ENCODE measurements around the gene TMEM158. TPM values are rescaled to one million over a fixed set of nuclear protein-coding genes. Genes with fewer than 3 reads are reported as not detected.

Gene TMEM158
- total RNA-seq, 1 donor from 2014 or later, result 1.9 TPM

- peaks cover 2% of the 10 kb centered on the region for H3K27me3 Mint-ChIP-seq (ENCODE audit: low read depth)
- H3K4me3 Mint-ChIP-seq (ENCODE audit: low read depth), result peak overlapping the region; percentile 38
- intact Hi-C loops (cut with micrococcal nuclease), result loop anchor here (1.0 to 5.0 kb wide), 4 partner anchors 20 to 120 kb away; no protein-coding TSS in a partner anchor
- H3K27ac Mint-ChIP-seq, result peak overlapping the region; percentile 78
- peaks cover 53% of the 10 kb centered on the region for H3K4me1 Mint-ChIP-seq (ENCODE audit: low read depth)
- no peaks in the 10 kb centered on the region for H3K36me3 Mint-ChIP-seq (ENCODE audit: low read depth)
- no peak for DNase-seq (ENCODE audit: low spot score)
- no peaks in the 10 kb centered on the region for H3K9me3 Mint-ChIP-seq
Observed at GRCh38 chr3:45187694-45188141, 38.4 kb downstream of the TMEM158 start.

- intact Hi-C loops (cut with micrococcal nuclease), result loop anchor here (5.0 kb wide), 1 partner anchor 120 kb away; no protein-coding TSS in a partner anchor
- no peaks in the 10 kb centered on the region for H3K27me3 Mint-ChIP-seq (ENCODE audit: low read depth)
- H3K9me3 Mint-ChIP-seq, result no peaks in the 10 kb centered on the region
- no peaks in the 10 kb centered on the region for H3K36me3 Mint-ChIP-seq (ENCODE audit: low read depth)
- no peak overlapping the region for H3K27ac Mint-ChIP-seq
- DNase-seq (ENCODE audit: low spot score), result no peak
- peaks cover 50% of the 10 kb centered on the region for H3K4me1 Mint-ChIP-seq (ENCODE audit: low read depth)
- no peak overlapping the region for H3K4me3 Mint-ChIP-seq (ENCODE audit: low read depth)
Observed at GRCh38 chr3:45186871-45187270, 39.2 kb downstream of the TMEM158 start.

- Mint-ChIP-seq H3K27me3 (ENCODE audit: low read depth) (no peaks in the 10 kb centered on the region), H3K9me3 (no peaks in the 10 kb centered on the region), H3K36me3 (ENCODE audit: low read depth) (no peaks in the 10 kb centered on the region), H3K27ac (no peak overlapping the region), H3K4me3 (ENCODE audit: low read depth) (no peak overlapping the region), H3K4me1 (ENCODE audit: low read depth) (peaks cover 43% of the 10 kb centered on the region)
- intact Hi-C loops (cut with micrococcal nuclease), result loop anchor here (5.0 kb wide), 1 partner anchor 118 kb away; no protein-coding TSS in a partner anchor
- DNase-seq (ENCODE audit: low spot score), result no peak
Observed at GRCh38 chr3:45185461-45185860, 40.6 kb downstream of the TMEM158 start.

- H3K27me3 Mint-ChIP-seq (ENCODE audit: low read depth), result peaks cover 2% of the 10 kb centered on the region
- H3K36me3 Mint-ChIP-seq (ENCODE audit: low read depth), result no peaks in the 10 kb centered on the region
- H3K27ac Mint-ChIP-seq, result no peak overlapping the region
- no peaks in the 10 kb centered on the region for H3K9me3 Mint-ChIP-seq
- H3K4me1 Mint-ChIP-seq (ENCODE audit: low read depth), result peaks cover 43% of the 10 kb centered on the region
- no peak overlapping the region for H3K4me3 Mint-ChIP-seq (ENCODE audit: low read depth)
- no peak for DNase-seq (ENCODE audit: low spot score)
- intact Hi-C loops (cut with micrococcal nuclease), result loop anchor here (5.0 kb wide), 1 partner anchor 118 kb away; no protein-coding TSS in a partner anchor
Observed at GRCh38 chr3:45185052-45185451, 41.0 kb downstream of the TMEM158 start.

GRCh38 chr3:45183872-45184262, 42.2 kb downstream of the TMEM158 start:
- H3K27me3 Mint-ChIP-seq (ENCODE audit: low read depth), result peaks cover 4% of the 10 kb centered on the region
- peaks cover 40% of the 10 kb centered on the region for H3K4me1 Mint-ChIP-seq (ENCODE audit: low read depth)
- no peak overlapping the region for H3K4me3 Mint-ChIP-seq (ENCODE audit: low read depth)
- no peaks in the 10 kb centered on the region for H3K9me3 Mint-ChIP-seq
- H3K36me3 Mint-ChIP-seq (ENCODE audit: low read depth), result no peaks in the 10 kb centered on the region
- no peak overlapping the region for H3K27ac Mint-ChIP-seq
- DNase-seq (ENCODE audit: low spot score), result no peak
- intact Hi-C loops (cut with micrococcal nuclease), result no loop called here

GRCh38 chr3:45182915-45183871, 42.9 kb downstream of the TMEM158 start:
- Mint-ChIP-seq H3K27me3 (ENCODE audit: low read depth) (peaks cover 4% of the 10 kb centered on the region), H3K4me1 (ENCODE audit: low read depth) (peaks cover 34% of the 10 kb centered on the region), H3K9me3 (no peaks in the 10 kb centered on the region), H3K36me3 (ENCODE audit: low read depth) (no peaks in the 10 kb centered on the region), H3K27ac (no peak overlapping the region), H3K4me3 (ENCODE audit: low read depth) (no peak overlapping the region)
- intact Hi-C loops (cut with micrococcal nuclease), result no loop called here
- DNase-seq (ENCODE audit: low spot score), result no peak

GRCh38 chr3:45181496-45181895, 44.6 kb downstream of the TMEM158 start:
- Mint-ChIP-seq H3K27me3 (ENCODE audit: low read depth) (peaks cover 7% of the 10 kb centered on the region), H3K9me3 (no peaks in the 10 kb centered on the region), H3K27ac (no peak overlapping the region), H3K36me3 (ENCODE audit: low read depth) (no peaks in the 10 kb centered on the region), H3K4me3 (ENCODE audit: low read depth) (no peak overlapping the region), H3K4me1 (ENCODE audit: low read depth) (peaks cover 23% of the 10 kb centered on the region)
- intact Hi-C loops (cut with micrococcal nuclease), result no loop called here
- DNase-seq (ENCODE audit: low spot score), result no peak

- Mint-ChIP-seq H3K4me3 (ENCODE audit: low read depth) (no peak overlapping the region), H3K36me3 (ENCODE audit: low read depth) (no peaks in the 10 kb centered on the region), H3K27ac (no peak overlapping the region), H3K27me3 (ENCODE audit: low read depth) (peaks cover 7% of the 10 kb centered on the region), H3K4me1 (ENCODE audit: low read depth) (peaks cover 21% of the 10 kb centered on the region), H3K9me3 (no peaks in the 10 kb centered on the region)
- intact Hi-C loops (cut with micrococcal nuclease), result no loop called here
- no peak for DNase-seq (ENCODE audit: low spot score)
Observed at GRCh38 chr3:45180899-45181298, 45.2 kb downstream of the TMEM158 start.

GRCh38 chr3:45180051-45180450, 46.0 kb downstream of the TMEM158 start:
- intact Hi-C loops (cut with micrococcal nuclease), result no loop called here
- no peaks in the 10 kb centered on the region for H3K9me3 Mint-ChIP-seq
- H3K4me3 Mint-ChIP-seq (ENCODE audit: low read depth), result no peak overlapping the region
- peaks cover 14% of the 10 kb centered on the region for H3K4me1 Mint-ChIP-seq (ENCODE audit: low read depth)
- DNase-seq (ENCODE audit: low spot score), result no peak
- H3K27ac Mint-ChIP-seq, result no peak overlapping the region
- H3K27me3 Mint-ChIP-seq (ENCODE audit: low read depth), result peaks cover 7% of the 10 kb centered on the region
- H3K36me3 Mint-ChIP-seq (ENCODE audit: low read depth), result no peaks in the 10 kb centered on the region

GRCh38 chr3:45179163-45179562, 46.9 kb downstream of the TMEM158 start:
- Mint-ChIP-seq H3K9me3 (no peaks in the 10 kb centered on the region), H3K4me3 (ENCODE audit: low read depth) (no peak overlapping the region), H3K27me3 (ENCODE audit: low read depth) (peaks cover 7% of the 10 kb centered on the region), H3K4me1 (ENCODE audit: low read depth) (peaks cover 8% of the 10 kb centered on the region), H3K36me3 (ENCODE audit: low read depth) (no peaks in the 10 kb centered on the region), H3K27ac (no peak overlapping the region)
- intact Hi-C loops (cut with micrococcal nuclease), result no loop called here
- no peak for DNase-seq (ENCODE audit: low spot score)

- intact Hi-C loops (cut with micrococcal nuclease), result no loop called here
- Mint-ChIP-seq H3K4me1 (ENCODE audit: low read depth) (peaks cover 8% of the 10 kb centered on the region), H3K27ac (no peak overlapping the region), H3K27me3 (ENCODE audit: low read depth) (peaks cover 7% of the 10 kb centered on the region), H3K9me3 (no peaks in the 10 kb centered on the region), H3K36me3 (ENCODE audit: low read depth) (no peaks in the 10 kb centered on the region), H3K4me3 (ENCODE audit: low read depth) (no peak overlapping the region)
- DNase-seq (ENCODE audit: low spot score), result no peak
Observed at GRCh38 chr3:45178183-45179023, 47.7 kb downstream of the TMEM158 start.

- H3K4me3 Mint-ChIP-seq (ENCODE audit: low read depth), result no peak overlapping the region
- H3K36me3 Mint-ChIP-seq (ENCODE audit: low read depth), result no peaks in the 10 kb centered on the region
- DNase-seq (ENCODE audit: low spot score), result no peak
- intact Hi-C loops (cut with micrococcal nuclease), result no loop called here
- H3K9me3 Mint-ChIP-seq, result no peaks in the 10 kb centered on the region
- no peaks in the 10 kb centered on the region for H3K4me1 Mint-ChIP-seq (ENCODE audit: low read depth)
- H3K27ac Mint-ChIP-seq, result no peak overlapping the region
- peaks cover 7% of the 10 kb centered on the region for H3K27me3 Mint-ChIP-seq (ENCODE audit: low read depth)
Observed at GRCh38 chr3:45176912-45177311, 49.2 kb downstream of the TMEM158 start.
